H1 (cell line): ENCODE measurements around the gene TRIL. TPM values are rescaled to one million over a fixed set of nuclear protein-coding genes. Genes with fewer than 3 reads are reported as not detected.

ENCODE experiments used
- CHD7 ChIP-seq: fragments of 300-600 bp; sonication (generic); IDR thresholded peaks from 2 replicates; pipeline ENCODE4 v1.7.1; 2012; ENCODE audit warnings: low read length, moderate library complexity, mild to moderate bottlenecking, inconsistent platforms; ENCODE audit not compliant: insufficient replicate concordance
- RBBP5 ChIP-seq: IDR thresholded peaks from 2 replicates; pipeline ENCODE4 v1.7.1; 2012; ENCODE audit warnings: low read depth, mild to moderate bottlenecking, inconsistent platforms, low read length, moderate library complexity, borderline replicate concordance
- polyA plus RNA-seq, 7 experiments: library from polyadenylated mRNA; depleted of rRNA in 3 of 7; stranded (reverse) in 5 of 7; unstranded in 2 of 7; fragments of >200 nt in 5 of 7; fragments of 200-250 nt in 2 of 7; gene quantifications; 1 replicate in 5 of 7; 2 replicates in 1 of 7; 4 replicates in 1 of 7; pipeline versions ENCODE4 v1.2.1 to v1.2.3, GENCODE V29; 2011 to 2013; ENCODE audit warnings: missing spikeins in 2 of 7, mixed read lengths in 2 of 7
- total RNA-seq: library from RNA; stranded (reverse); fragmentation: NEBNext Ultra II Directional; extraction: Animal tissue kit (Norgen Biotek cat#: 25700); gene quantifications from 2 replicates; pipeline ENCODE4 v1.2.1, GENCODE V29; 2021

The TRIL gene
- total and polyA plus RNA-seq, 2 of the 8 experiments (the other 6 are each of a cell fraction or from before 2014, with no cell fraction given): 3.9 to 5.5 TPM

GRCh38 chr7:28973591-28973990, 15.5 kb upstream of the TRIL start (continued):
- TF ChIP-seq CHD7 (no peak), RBBP5 (no peak)
